Measurements from ENCODE around the gene BST1.
A peak's percentile ranks its signal among the peaks of the same experiment; 100 is the strongest.
"Not testable (repeated sequence)": the region's sequence is repeated elsewhere in the genome, so short reads cannot be mapped to it uniquely, and the experiment has no call there.

Gene BST1

DNA sequence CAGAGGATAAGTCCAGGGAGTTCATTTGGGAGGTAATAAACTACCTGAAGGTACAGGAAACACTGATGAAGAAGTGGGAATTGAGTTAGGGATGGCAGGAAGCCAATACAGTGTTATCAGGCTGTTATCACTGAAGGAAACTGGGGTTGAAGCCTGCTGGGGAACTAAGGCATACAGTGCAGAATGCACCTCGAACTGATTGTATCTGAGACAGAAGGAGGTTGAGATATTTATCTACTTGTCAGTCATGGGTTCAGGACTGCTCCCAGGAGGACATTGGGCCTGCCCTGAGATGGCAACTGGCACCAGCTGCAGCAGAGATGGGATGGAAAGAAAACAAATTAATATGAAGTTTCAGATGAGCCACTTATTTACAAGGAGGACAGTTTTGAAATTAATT lies 39.8 kb downstream of the BST1 start:
- DNase-seq (no peak), ATAC-seq (no peak)
- Mint-ChIP-seq H3K4me1 (peaks cover 51% of the 10 kb centered on the region), H3K4me3 (no peak overlapping the region), H3K27me3 (no peaks in the 10 kb centered on the region), H3K9me3 (peaks cover 33 to 59% of the 10 kb centered on the region in 2 donors), H3K27ac (no peak overlapping the region)

- Mint-ChIP-seq H3K27me3 (no peaks in the 10 kb centered on the region), H3K4me1 (peaks cover 37% of the 10 kb centered on the region), H3K27ac (peak overlapping the region in 1 of 2 donors; percentile 21), H3K9me3 (peaks cover 37 to 59% of the 10 kb centered on the region in 2 donors), H3K4me3 (no peak overlapping the region)
- ATAC-seq = no peak
- DNase-seq = no peak
These were observed 41.2 kb downstream of the BST1 start for GRCh38 chr4:15744016-15744545.

GRCh38 chr4:15746110-15746509 lies 43.2 kb downstream of the BST1 start:
- ATAC-seq (peak; percentile 91), DNase-seq (no peak)
- H3K4me3 Mint-ChIP-seq = peak overlapping the region in 1 of 2 donors; percentile 16
- H3K9me3 Mint-ChIP-seq = peaks cover 39 to 49% of the 10 kb centered on the region in 2 donors
- peaks cover 24% of the 10 kb centered on the region for H3K4me1 Mint-ChIP-seq
- no peaks in the 10 kb centered on the region for H3K27me3 Mint-ChIP-seq
- peak overlapping the region; percentile 59 for H3K27ac Mint-ChIP-seq

DNA sequence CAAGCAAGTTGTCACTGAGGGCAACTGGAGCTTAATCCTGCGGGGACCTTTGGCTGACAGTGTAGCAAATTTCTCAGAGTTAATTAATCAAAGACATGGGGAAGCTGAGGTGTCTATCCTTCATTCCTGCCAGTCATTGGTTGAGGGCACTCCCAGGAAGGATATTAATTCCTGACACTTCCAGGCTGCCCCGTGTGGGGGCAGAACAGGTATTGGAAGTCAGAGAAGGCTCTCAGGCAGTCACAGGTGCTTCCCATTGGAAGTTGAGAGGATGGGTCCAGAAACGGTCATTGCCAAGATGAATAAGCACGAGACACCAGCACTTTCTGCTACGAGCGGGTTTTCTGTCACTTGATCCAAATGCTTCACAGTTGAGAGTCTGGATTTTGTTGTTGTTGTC lies 46.1 kb downstream of the BST1 start:
- no peak overlapping the region for H3K4me3 Mint-ChIP-seq
- H3K27me3 Mint-ChIP-seq = no peaks in the 10 kb centered on the region
- H3K27ac Mint-ChIP-seq = no peak overlapping the region
- no peak for ATAC-seq
- H3K4me1 Mint-ChIP-seq = peaks cover 24% of the 10 kb centered on the region
- no peak for DNase-seq
- H3K9me3 Mint-ChIP-seq = peaks cover 25 to 26% of the 10 kb centered on the region in 2 donors

DNA sequence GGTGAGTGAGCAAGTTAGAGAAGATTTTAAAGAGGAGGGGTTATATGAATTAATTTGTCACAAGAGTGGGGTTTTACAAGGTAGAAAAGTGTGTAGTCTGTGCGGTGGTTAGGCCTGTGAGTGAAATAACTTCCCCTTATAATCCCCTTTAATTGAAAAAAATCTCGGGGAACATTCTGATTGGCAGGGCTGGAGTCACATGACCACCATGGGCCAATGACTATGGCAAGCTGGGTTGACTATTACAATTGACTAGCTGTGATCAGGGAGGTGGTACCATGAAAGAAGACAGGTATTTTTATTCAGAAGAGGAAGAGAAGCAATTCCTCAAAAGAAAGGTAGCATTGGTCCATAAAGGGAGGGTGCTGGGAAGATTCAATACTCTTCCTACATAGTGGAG lies 48.3 kb downstream of the BST1 start:
- H3K4me1 Mint-ChIP-seq = peaks cover 41% of the 10 kb centered on the region
- H3K27me3 Mint-ChIP-seq = no peaks in the 10 kb centered on the region
- no peak overlapping the region for H3K27ac Mint-ChIP-seq
- H3K9me3 Mint-ChIP-seq = peaks cover 17 to 24% of the 10 kb centered on the region in 2 donors
- ATAC-seq (no peak), DNase-seq (no peak)
- H3K4me3 Mint-ChIP-seq = no peak overlapping the region

DNA sequence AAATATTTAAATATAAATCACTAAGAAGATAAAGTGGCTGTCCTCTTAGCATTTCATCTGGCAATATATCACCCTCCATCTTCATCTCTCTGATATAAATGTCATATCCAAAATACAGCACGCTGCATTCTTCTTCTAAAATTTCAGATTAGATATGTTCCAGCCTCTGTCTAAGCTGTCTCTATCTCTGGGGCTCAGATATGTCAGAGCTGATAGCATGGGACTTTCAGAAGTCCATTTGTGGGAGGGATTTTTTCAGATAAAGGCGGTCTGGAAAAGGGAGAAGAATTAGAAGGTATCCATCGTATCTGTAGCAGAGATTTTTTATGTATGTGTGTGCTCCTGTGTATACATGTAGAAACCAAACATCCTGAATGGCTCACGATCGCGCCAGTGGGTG lies 50.2 kb downstream of the BST1 start:
- Mint-ChIP-seq H3K9me3 (peaks cover 7 to 8% of the 10 kb centered on the region in 2 donors), H3K27ac (no peak overlapping the region), H3K4me1 (peaks cover 43% of the 10 kb centered on the region), H3K4me3 (no peak overlapping the region), H3K27me3 (no peaks in the 10 kb centered on the region)
- DNase-seq (no peak), ATAC-seq (no peak)

DNA sequence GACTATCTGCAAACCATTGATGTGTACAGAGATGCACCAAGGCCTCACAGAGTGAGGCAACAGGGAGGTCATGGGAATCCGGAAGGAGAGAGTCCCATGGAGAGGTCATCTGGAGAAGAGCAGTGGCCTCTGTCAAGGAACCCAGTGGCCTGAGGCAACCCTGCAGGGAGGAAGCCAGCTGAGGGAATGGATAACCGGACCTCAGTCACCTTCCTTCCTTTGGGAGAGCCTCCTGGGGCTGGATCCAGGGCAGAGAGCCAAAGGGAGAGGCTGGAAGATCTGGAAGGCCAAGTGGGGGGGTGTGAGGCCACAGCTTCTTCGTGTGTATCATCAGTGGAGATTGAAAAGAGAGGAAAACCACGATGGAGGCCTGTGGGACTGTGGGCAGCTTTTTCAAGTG lies 50.9 kb downstream of the BST1 start:
- no peak for DNase-seq

DNA sequence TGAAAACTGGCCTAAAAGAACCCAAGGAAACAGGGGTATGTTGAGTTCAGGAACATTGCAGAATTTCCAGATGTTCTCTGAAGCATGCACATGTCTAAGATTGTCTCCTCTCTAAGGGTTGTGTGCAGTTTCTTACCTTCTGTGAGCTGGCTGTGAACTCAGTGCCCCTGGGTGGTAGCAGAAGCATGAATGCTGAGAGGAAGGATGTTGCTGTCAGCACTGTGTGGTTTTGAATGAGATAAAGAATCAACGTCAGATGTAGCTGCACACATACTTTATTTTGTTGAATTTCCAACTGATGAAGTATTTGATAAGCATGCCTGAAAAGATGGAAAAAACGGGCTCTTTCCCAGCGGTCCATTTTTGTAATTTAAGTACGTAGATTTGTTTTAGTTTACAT lies 51.5 kb downstream of the BST1 start:
- Mint-ChIP-seq H3K27ac (peak overlapping the region in 1 of 2 donors; percentile 39), H3K4me1 (peaks cover 43% of the 10 kb centered on the region), H3K27me3 (no peaks in the 10 kb centered on the region), H3K4me3 (peak overlapping the region; percentile 29 to 70), H3K9me3 (peaks cover 7 to 8% of the 10 kb centered on the region in 2 donors)
- ATAC-seq (peak; percentile 38), DNase-seq (peak; percentile 16 to 53)

More for the DNA sequence above, 50.9 kb downstream of the BST1 start:
- Mint-ChIP-seq H3K4me3 (peak overlapping the region in 1 of 2 donors; percentile 49), H3K9me3 (peaks cover 7 to 8% of the 10 kb centered on the region in 2 donors), H3K4me1 (peaks cover 43% of the 10 kb centered on the region), H3K27me3 (no peaks in the 10 kb centered on the region), H3K27ac (peak overlapping the region in 1 of 2 donors; percentile 39)
- no peak for ATAC-seq

DNA sequence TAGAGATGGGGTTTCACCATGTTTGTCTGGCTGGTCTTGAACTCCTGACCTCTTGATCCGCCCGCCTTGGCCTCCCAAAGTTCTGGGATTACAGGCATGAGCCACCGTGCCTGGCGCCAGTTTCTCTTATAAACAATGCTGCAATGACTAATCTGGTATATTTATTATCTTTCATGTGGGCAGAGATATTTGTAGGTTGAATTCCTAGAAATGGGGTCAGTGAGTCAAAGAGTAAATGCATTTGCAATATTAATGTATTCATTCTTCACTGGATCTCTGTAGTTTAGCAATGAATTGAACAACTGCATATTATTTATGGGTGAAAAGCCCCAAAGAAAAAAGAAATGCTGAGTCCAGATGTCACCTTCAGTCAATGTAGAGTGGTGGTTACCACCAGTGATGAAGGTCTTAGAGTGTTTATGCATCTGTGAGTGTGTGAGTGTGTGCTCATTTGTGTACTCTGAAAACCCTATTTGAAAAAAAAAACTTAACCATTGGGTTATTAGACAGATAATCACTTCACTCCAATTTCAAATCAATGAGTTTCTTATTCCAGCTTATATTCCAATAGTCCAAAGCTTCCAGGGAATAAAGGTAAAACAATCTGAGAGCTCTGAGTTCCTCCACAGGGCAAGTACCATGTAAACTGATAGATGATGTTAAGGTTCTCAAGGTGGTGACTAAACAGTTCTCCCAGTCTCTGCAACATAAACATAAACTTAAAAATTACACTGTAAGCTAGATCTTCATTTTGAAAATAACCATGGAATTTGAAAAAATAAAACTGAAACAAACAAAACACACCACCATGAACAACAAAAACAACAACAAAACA lies 52.7 kb downstream of the BST1 start:
- H3K9me3 Mint-ChIP-seq = peaks cover 7 to 8% of the 10 kb centered on the region in 2 donors
- peak; percentile 63 for ATAC-seq
- H3K4me1 Mint-ChIP-seq = peaks cover 43% of the 10 kb centered on the region
- DNase-seq = peak; percentile 49 to 77
- H3K27ac Mint-ChIP-seq = peak overlapping the region; percentile 94 to 97
- no peaks in the 10 kb centered on the region for H3K27me3 Mint-ChIP-seq
- H3K4me3 Mint-ChIP-seq = peak overlapping the region; percentile 70 to 77

DNA sequence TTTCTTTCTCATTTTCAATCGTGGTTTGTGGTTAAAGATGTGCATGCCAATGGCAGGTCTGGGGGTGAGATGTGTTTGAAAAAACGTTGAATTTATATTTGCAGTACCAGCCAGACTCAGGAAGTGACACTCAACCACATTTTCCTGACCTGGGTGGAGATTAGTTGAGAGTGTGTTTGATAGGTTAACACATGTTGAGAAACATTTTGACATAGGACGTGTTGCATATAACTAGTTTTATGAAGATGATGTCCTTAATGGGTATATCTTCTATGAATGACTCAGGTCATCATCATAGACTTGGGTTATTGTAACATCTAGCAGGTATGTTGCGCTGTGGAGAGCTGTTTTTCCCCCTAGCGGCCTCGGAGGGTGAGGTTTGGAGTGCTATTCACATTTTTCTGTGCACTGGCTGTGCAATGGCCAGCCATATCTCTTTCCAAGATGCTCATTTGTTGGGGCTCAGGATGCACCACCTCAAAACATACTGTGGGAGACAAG lies 53.5 kb downstream of the BST1 start:
- no peaks in the 10 kb centered on the region for H3K9me3 Mint-ChIP-seq
- peak overlapping the region; percentile 70 to 77 for H3K4me3 Mint-ChIP-seq
- DNase-seq (peak; percentile 73 to 88), ATAC-seq (peak; percentile 91)
- H3K4me1 Mint-ChIP-seq = peaks cover 47% of the 10 kb centered on the region
- H3K27me3 Mint-ChIP-seq = no peaks in the 10 kb centered on the region
- H3K27ac Mint-ChIP-seq = peak overlapping the region; percentile 94 to 97

DNA sequence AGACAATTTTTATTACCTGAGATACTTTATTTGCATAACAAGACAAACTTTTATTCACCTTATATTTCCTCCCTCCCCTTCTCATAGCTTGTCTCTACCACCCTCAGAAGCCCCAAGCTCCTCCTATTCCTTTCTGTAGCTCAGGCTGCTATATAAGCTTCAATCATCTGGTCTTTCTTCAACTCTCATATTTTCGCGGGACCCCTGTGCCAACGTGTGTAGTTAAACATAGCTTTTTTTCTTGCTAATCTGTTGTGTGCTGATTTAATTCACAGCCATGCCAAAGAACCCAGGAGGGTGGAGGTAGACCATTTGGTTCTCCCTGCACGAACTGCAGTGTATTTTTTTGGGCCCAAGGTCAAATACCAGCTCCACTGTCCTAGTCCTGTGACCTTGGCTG lies 54.2 kb downstream of the BST1 start:
- H3K4me3 Mint-ChIP-seq = peak overlapping the region; percentile 70 to 77
- DNase-seq = no peak
- peaks cover 47% of the 10 kb centered on the region for H3K4me1 Mint-ChIP-seq
- H3K9me3 Mint-ChIP-seq = no peaks in the 10 kb centered on the region
- H3K27me3 Mint-ChIP-seq = no peaks in the 10 kb centered on the region
- H3K27ac Mint-ChIP-seq = peak overlapping the region; percentile 62 to 94
- ATAC-seq = no peak

- no peak for ATAC-seq
- Mint-ChIP-seq H3K27me3 (no peaks in the 10 kb centered on the region), H3K27ac (no peak overlapping the region), H3K4me1 (peaks cover 52% of the 10 kb centered on the region), H3K9me3 (no peaks in the 10 kb centered on the region), H3K4me3 (no peak overlapping the region)
- DNase-seq = no peak
These were observed 55.4 kb downstream of the BST1 start for GRCh38 chr4:15758294-15758693.

GRCh38 chr4:15762460-15762859 lies 59.6 kb downstream of the BST1 start:
- not testable (repeated sequence) for ATAC-seq

GRCh38 chr4:15765391-15765790 lies 62.5 kb downstream of the BST1 start:
- Mint-ChIP-seq H3K4me1 (peaks cover 60% of the 10 kb centered on the region), H3K4me3 (peak overlapping the region in 1 of 2 donors; percentile 76), H3K27me3 (no peaks in the 10 kb centered on the region), H3K27ac (peak overlapping the region in 1 of 2 donors; percentile 0), H3K9me3 (peaks cover 6 to 8% of the 10 kb centered on the region in 2 donors)
- ATAC-seq (no peak), DNase-seq (no peak)

More at GRCh38 chr4:15762460-15762859, 59.6 kb downstream of the BST1 start:
- H3K9me3 Mint-ChIP-seq, H3K27me3 Mint-ChIP-seq, H3K27ac Mint-ChIP-seq, DNase-seq, H3K4me3 Mint-ChIP-seq: not testable (repeated sequence)
- peaks cover 41% of the 10 kb centered on the region for H3K4me1 Mint-ChIP-seq

- ATAC-seq = peak; percentile 88
- H3K27ac Mint-ChIP-seq = peak overlapping the region; percentile 90 to 95
These were observed 63.2 kb downstream of the BST1 start for GRCh38 chr4:15765910-15766697.

More at GRCh38 chr4:15765910-15766697, 63.2 kb downstream of the BST1 start:
- Mint-ChIP-seq H3K27me3 (no peaks in the 10 kb centered on the region), H3K4me1 (peaks cover 65% of the 10 kb centered on the region), H3K9me3 (peaks cover 6 to 8% of the 10 kb centered on the region in 2 donors), H3K4me3 (peak overlapping the region; percentile 61 to 76)
- peak; percentile 39 to 46 for DNase-seq
